Endothelial cell of umbilical vein (primary cell): ENCODE results near the gene DENND1A.

Experiments used
- CTCF ChIP-seq, 2 donors: IDR thresholded peaks; 1 replicate in 1 of 2; 2 replicates in 1 of 2; pipeline ENCODE4 v1.5.1; 2011; ENCODE audit warnings: low read length in 2 of 2, mild to moderate bottlenecking in 2 of 2, moderate library complexity in 2 of 2, control low read depth in 1 of 2, inconsistent platforms in 1 of 2, low read depth in 1 of 2; ENCODE audit not compliant: insufficient read depth in 1 of 2; ENCODE audit errors: extremely low read depth in 1 of 2
- EZH2 ChIP-seq: IDR thresholded peaks from 2 replicates; pipeline ENCODE4 v1.6.1; 2012; ENCODE audit warnings: borderline replicate concordance, low read depth, mild to moderate bottlenecking, moderate library complexity, low read length, inconsistent platforms; ENCODE audit not compliant: severe bottlenecking
- POLR2A ChIP-seq: IDR thresholded peaks from 2 replicates; pipeline ENCODE4 v1.6.1; 2012; ENCODE audit warnings: low read depth, mild to moderate bottlenecking, control low read depth, low read length

- no peak for TF ChIP-seq CTCF (IDR thresholded peaks at IDR 0.05; ENCODE audit: extremely low read depth in 1 of 2, insufficient read depth in 1 of 2, low read depth in 1 of 2, low read length in 2 of 2)
- no peak for TF ChIP-seq POLR2A
- no peak for TF ChIP-seq EZH2
These were observed 550.8 kb downstream of the DENND1A start for GRCh38 chr9:123378956-123379660.
